DND-41 (cell line): ENCODE measurements around the gene PRR16.

Experiments used
- CTCF ChIP-seq: IDR thresholded peaks from 2 replicates; pipeline ENCODE4 v1.5.1; 2012; ENCODE audit warnings: borderline replicate concordance, low read length, moderate library complexity, mild to moderate bottlenecking; ENCODE audit not compliant: poor library complexity, severe bottlenecking; ENCODE audit errors: extremely low read depth
- EZH2 ChIP-seq: IDR thresholded peaks from 3 replicates; pipeline ENCODE4 v1.6.1; 2012; ENCODE audit warnings: borderline replicate concordance, low read depth, mild to moderate bottlenecking, moderate library complexity, low read length, inconsistent platforms; ENCODE audit not compliant: severe bottlenecking

GRCh38 chr5:120621339-120621738 lies 157.2 kb downstream of the PRR16 start:
- TF ChIP-seq EZH2 (no peak), CTCF (no peak)
